HG03045 (cell line): ENCODE measurements around the gene HOXA7.

ENCODE experiments used
- ATAC-seq: cut with Tn5 transposase; IDR thresholded peaks from one replicate; pipeline ENCODE4 v1.9.1; 2021; ENCODE audit warnings: mild to moderate bottlenecking, moderate library complexity; ENCODE audit not compliant: unreplicated experiment

HOXA7 gene

DNA sequence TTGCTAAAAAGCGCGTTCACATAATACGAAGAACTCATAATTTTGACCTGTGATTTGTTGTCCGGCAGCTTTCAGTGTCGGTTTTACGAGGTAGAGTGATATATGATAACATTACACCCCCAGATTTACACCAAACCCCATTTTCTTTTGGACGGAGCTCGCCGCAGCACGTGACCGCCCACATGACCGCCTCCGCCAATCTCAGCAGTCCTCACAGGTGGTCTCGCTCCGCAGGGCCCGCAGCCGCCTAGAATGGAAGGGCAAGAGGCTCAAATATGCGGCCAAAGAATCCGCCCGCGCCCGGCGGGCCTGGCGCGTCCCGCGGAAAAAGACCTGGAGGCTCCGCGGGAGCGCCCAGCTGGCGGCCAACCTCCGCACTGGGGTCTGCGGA lies at the start of gene HOXA7:
Gene HOXA7 (minus strand): TSS at position 168 of the 391 bp plus-strand sequence. CDS start 130 bp downstream, at position 38.
- ATAC-seq: no peak

DNA sequence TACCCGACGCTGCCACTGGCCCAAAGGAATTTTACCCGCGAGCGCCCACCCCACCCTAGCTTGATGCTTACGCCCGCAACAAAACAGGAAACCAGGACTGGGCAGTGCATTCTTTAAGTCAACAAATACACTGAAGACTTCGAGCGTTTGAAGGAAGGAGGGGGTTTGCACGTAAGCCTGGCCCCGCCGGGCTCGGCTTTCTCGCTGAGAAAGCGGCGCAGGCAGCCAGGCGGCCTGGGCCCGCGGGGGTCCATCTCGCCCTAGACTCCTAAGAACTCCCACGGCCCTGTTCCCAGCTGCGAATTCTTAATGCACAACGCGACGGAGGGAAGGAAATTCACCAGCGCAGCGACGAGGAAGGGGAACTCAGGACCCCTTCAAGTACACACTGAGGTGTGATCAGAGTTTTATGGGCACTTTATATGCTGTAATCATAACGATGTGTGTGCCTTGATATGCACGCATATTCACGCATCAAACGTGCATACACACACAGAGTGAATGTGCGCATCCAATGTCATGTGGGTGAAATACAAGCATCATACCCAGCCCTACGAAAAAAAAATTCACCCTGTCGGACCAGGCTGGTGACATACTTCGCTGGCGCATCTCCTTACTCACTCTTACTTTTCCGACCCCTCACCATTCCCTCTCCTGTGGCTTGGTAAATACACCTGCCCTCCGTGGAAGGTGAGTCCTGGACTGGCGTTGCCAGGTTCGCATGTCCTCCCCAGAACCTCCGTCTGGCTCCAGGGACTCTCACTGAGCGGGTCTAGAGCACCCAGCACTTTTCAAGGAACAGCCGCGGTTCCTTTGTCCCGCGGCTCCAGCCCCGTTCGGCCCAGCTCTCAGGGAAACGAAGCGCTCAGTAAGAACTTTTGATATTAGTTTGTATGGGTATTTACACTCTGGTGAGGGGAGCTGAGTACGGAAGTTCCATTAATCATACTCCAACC lies 49.1 kb upstream of the HOXA7 start:
- ATAC-seq: no peak

DNA sequence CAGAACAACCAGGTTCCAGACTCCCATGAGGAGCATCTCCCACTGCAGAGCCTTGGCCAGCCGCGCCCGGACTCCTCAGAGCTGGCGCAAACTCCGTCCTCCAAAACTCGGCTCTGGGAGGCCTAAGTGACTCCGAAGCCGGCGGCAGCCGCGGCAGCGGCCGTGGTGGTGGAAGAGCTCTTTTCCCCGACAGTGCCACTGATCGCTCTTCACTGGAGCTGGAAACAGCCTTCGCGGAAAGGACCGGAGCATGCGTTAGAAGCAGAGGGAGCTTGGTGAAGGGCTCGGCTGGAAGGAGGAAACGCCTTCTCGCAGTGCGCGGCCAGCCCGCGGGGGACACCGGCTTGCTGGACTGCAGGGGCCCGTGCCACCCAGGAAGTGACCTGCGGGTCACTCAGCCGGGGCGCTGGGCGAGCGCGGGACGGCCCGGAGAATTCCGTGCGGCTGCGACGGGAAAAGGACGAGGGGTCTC lies 48.4 kb upstream of the HOXA7 start:
- no peak for ATAC-seq

DNA sequence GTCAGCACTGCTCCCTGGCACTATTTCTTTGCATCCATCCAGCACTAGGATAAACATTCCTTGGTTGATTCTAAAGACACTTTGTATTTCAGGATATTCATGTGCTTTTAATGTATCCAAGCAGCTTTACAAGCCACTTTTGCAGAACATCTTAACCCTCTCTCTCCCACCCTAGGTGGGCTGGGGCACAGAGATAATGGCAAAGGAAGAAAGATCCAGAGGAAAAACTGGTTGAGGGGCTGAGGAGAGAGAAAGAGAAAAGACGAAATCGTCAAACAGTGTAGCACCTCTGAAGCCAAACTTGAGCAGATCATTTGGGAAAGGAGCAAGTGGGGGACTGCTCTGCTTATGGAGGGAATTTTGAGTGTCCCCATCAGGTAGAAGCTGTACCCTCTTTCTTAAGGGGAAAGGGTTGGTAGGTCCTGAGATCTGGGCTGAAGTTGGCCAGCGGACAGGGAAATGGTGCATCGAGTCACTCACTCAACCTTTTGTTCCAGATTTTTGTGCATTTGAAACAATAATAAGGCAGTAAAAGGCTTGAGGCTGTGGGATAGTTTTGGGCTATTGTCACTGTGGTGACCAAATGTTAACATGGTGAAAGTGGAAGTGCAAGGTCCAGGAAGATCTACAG lies 47.6 kb upstream of the HOXA7 start:
- no peak for ATAC-seq

DNA sequence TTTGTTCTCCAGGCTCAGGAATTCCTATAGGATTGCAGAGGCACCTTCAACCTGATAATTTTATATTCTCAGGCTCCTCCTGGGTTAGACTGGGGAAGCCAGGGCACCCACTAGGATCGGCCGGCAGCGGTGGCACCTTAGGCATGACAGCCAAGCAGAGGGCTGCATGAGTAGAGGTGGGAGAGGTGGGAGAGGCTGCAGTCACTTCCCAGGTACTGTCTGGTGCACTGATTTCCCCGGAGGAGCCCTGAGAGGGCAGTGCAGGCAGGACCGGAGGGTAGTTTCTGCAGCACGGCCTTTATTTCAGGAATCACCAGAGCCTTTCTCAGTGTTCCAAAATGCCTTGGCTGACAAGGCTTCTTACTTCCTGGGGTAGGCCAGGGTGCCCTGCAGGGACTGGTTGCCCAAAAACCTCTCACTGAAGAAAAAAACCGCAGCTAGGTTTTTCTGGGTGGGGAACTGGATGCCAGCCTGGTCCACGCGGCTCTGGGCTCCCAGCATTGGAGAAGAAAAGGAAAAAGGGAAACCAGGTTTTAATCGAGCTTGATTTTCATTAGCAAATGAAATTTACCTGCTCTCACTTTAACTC lies 47.0 kb upstream of the HOXA7 start:
- ATAC-seq: no peak

DNA sequence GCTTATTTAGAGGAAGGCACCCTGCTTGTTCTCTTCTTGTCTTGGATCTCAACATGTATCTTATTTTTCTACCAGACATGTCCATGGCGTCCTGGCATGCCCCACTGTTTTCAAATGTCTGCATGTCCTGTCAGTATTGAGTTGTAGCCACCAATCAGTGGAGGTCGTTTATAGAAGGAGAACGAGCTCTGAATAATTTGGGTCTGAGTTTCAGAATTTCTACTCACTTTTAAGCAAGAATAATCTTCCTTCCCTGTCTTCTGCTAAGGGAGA lies 46.3 kb upstream of the HOXA7 start:
- ATAC-seq: no peak

DNA sequence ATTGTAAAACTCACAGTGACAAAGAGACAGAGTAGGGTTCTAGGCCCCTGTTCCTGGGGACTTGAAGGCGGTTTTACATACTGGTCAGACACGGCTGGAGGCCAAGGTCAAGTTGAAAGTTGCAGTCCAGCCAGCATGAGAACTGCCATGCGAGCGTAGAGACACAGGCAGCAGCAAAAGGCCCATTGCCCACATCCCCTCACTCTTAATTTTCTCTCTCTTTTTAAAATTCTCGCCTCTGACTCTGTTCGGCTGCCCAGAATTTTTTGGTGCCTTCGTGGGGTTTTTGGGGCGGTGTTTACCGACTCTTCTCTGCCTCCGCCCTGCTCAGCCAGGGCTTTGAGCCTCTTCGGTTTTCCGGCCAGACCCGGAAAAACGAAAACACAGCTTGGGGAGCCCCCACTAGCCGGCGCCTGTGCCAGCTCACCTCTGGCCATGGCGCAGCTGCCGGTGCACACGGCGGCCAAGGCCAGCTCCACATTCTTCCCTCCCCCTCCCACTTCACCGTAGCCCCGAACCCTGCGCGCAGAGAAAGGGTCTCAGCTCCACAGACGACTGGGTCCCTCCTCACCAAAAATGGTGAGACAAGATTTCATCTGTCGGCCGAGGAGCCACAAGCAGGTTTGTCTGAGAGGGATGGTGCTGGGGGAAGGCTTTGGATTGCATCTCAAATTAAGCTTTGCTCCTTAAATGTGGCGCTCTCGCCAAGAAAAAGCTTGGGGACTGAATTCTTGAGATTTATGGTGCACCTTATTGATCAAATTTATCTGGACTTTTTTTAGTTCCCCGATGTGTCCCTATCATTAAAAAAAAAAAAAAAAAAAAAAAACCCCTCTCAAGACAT lies 45.8 kb upstream of the HOXA7 start:
- no peak for ATAC-seq

DNA sequence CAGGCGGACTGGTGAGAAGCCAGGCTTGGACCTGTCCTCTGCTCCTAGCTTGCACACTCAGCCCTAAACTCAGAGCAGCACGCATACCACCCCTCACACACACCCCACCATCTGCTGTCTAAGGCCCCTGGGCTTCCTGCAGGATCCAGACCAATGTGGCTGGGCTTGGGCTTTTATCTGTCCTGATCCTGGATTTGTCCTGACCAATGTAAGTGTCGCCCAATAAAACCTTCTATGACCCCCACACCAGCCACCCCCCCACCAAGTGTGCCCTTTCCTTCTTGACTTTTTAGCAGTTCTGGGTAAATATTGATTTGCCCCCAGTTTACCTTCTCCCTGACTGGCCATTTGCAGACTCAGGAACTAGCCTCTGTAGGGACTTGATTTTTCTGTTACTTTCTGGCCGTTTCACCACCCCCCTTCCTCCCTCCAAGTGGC lies 45.1 kb upstream of the HOXA7 start:
- no peak for ATAC-seq

DNA sequence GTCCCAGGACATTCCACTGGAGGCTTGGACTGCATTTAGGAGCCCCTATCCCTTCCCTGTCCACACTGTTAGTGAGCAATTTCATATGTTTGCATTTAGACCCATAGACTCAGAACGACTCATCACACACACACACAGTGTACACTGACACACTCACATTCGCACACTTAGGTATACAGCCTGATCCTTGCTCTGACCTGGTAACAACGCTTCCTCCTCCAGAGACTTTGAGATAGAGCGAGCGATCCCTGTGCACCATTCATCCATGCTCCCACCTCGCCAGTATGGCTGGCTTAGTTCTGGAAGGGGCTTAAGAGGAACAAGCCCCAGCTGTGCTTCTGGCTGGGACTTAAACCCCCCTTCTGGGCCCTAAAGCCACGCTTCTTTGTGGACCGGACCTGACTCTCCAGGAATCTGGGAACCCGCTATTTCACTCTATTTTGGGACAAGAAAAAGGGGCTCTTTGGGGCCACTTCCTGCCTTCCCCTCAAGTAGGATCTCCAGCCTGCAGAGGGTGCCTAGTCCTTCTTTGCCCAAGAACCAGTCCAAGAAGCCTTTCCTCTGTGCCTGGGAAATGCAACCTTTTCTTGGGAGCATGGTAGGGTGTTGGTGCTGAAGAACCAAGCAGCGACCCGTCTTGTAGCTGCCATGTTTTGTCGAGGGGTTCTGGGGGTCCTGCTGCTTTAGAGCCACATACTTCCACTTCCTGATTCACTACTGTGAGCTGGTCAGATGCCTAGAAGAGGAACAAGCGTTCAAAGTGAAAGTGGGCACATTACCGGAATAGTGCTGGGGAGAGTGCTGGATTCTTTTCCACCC lies 44.5 kb upstream of the HOXA7 start:
- ATAC-seq: no peak

DNA sequence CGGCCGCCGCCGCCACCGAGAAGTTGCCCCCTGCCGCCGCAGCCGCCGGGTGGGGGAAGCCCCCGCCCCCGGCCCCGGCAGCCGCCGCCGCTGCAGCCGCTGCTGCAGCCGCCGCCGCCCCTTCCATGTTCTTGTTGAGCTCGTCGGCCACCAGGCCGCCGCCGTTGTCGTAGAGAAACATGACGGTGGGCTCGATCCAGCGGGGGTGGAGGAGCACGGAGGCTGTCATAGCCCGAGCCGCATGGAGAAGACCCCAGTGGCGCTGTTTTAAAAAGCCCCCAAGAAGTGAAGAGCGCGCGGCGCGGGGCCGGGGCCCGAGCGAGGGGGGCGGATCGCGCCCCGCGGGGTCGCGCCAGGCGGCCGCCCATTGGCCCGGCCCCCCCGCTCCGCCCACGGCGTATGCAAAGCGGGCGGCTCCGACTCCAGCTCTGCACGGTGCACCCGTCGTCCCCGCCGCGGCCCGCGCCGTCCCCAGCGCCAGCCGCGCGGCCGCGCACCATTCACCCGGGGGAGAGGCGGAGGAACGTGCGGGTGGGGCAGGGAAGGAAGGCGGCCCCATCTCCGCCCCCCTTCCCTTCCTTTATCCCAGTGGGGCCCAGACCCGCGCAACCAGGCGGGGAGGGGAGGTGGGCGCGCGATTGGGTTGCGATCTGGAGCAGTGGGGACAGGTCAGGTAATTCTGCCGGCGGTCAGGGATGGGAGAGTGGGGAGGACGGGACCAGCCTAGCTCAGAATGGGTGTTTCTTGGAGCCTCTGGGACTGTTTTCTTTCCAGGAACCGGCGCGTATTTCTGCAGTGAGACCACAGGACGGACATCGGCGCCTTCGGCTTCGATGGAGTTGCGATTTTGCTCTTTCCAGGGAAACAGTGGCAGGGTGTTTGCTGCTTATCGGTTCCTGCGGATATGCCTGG lies 43.6 kb upstream of the HOXA7 start, which contains the start of gene HOXA13:
Gene HOXA13 (minus strand): TSS at position 243 of the 912 bp plus-strand sequence. CDS start 14 bp downstream, at position 229.
- ATAC-seq: no peak

DNA sequence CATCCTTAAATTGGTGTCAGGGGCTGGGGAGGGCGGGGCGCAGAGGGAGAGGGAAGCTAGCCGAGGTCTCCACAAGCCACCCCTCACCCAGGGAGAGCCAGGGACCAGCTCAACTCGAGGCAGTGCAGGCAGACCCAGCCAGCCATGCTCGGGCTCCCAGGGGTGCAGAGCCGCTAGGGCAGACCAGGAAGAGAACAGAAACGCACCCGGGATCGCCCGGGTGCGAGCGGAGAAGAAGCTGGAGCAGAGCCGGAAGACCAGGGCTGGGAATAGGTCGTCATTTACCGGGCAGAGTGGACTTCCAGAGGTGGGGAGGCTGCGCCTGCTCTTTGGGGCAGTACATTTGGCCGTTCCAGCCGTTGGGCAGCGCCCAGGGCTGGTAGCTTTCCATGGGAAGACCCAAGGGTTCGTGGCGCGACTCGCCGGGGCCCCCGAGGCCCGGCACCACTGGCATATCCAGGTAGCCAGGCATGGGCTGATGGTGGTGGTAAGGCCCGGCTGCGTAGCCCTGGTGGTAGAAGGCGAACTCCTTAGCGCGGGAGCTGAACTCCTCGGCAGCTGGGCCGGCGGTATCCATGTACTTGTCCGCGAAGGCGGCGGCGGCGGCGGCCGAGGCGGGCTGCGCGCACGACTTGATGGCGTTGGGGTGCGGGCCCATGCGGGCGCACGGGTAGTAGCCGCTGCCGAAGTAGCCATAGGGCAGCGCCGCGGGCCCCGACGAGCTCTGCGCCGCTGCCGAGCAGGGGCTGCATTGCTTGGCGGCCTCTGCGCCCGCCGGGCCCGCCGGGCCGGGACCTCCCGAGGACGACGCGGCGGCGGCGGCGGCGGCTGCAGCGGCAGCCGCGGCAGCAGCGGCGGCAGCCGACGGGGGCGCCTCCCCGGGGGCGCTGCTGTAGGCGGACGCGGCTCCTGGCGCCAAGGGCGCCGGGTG lies 42.7 kb upstream of the HOXA7 start:
- ATAC-seq: no peak

DNA sequence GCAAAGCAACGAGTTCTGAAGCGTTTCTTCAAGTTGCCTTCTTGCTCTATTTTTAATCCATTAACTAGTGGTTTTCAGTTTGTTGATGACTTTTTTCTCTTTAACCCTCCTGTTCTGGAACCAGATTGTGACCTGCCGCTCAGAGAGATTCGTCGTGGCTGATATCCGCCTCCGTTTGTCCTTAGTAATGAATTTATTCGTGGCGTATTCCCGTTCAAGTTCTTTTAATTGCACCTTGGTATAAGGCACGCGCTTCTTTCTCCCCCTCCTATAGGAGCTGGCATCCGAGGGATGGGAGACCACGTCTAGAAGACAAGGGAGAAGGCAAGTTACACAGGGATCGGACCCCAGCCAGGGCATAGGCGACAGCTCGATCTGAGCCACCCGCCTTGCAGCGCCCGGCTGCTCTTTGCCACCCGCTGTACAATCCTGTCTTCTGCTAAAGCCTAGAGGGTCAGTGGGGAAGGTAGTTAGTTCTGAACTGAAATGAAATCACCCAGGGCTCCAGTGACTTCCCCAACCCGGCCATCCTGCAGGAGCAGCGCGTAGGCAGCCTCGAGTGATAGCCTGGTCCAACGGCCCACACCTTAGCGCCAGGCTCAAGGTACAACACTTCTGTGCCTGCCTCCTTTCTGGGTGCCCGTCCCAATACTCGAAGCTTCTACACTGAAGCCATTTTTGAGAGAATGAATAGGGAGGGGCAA lies 41.8 kb upstream of the HOXA7 start:
- ATAC-seq: no peak

DNA sequence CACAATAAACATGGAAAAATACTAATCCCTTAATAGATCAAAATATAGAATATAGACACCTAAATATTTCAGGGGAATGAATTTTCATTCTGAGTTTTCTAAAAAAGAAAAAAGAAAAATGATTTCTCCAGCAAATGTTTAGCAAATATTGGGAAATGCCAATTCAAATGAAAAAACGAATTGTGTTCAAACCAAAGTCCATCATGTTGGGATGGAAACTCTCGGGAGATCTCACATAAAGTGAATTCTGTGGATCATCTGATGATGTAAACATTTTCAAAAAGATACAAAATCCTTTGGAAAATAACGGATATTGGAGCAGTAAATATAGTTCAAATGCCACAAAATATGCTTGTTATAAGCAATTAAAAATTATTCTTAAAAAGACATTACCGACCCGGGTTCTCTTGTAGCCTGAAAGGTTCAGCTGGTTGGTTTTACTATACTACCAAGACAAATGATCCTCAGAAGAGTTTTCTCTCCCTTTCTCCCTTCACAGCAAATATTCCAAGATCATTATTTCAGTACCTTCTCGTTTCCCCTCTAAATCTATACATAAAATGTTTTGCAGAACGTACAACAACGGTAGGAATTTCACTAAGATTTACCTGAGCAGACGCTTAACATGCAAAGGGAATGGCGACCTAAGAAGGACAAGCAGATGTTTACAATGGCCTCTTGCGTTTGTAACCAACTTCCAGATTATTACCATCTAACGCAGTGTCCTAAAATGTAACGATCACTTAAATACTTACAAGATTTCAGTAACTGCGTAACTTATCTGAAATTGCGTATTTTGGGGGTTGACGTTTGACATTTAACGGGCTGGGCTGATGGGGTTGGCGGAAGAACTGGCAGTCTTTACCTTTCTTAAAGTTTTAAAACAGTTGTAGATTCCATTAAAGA lies 40.9 kb upstream of the HOXA7 start:
- no peak for ATAC-seq

DNA sequence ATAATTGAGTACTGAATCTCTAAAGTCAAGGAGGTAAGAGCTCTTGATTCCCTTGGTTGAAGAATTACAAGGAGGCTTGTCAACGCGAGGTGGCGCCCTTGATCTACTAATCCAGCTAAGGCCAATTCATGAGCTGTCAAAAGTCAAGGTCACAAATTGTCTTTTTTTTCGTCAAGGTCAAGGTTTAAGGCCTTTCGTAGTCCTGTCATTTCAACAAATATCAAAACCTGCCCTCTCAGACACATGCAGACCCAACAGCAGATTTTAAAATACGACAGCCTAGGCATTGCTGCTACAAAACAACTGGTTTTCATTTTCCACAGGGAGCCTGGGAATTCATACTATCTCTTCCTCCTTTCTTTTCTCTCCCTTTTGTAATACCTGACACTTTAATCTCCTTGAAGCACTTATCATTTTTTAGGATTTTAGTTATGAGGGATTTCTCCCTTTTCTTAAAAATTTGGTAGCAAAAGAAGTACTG lies 39.9 kb upstream of the HOXA7 start:
- ATAC-seq: no peak

DNA sequence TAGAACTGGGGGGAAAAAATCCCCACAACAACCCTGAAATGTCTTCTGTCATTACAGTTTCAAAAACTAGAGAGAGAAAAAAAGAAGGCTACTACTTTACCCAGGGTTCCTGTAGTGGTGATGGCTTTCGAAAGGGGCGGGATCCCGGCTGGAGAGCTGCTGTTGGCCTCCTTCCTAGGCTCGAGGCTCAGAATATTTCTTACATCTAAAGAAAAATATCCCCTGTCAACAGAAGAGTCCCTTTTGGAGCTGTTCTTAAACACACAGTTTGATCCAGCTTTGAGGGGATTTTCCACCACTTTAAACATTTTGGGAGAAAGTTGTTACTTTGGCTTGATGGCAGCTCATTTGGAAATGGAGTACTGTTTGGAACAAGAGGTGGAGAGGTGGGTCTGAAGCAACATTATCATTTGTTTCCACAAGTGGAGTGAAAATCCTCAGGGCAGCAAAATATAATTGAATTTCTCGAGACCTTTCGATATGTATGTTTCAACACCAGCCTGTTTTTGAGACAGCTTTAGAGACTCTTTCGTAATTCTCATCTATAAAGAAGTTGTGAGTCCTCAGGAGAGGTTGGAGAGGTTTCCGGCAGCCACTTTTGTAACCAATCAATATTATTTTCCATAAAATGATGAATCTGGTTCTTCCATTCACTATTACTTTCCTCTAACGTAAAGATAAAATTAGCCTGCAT lies 38.4 kb upstream of the HOXA7 start:
- no peak for ATAC-seq

DNA sequence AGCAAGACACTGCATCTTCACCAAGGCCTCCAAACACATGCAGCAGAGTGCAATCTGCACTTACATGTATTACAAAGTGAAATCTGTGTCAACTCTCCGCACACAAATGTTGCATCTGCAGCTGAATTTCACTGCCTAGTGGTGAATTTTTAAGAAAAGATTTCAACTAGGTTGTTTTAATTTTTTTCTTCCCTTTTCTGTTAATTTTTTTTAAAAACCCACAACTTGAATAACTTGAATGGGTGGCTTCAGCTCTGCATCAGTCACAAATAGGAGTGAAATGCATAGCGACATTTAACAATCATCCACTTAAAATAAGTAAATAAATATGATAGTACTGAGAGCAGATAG lies 37.5 kb upstream of the HOXA7 start:
- ATAC-seq: no peak
